Right lobe of liver (tissue), 6 donors: ENCODE data around the gene EMID1. TPM values are rescaled to one million over a fixed set of nuclear protein-coding genes. Genes with fewer than 3 reads are reported as not detected.

Experiments
- ATAC-seq, 4 donors: fragments of 200-7000 bp; cut with Tn5 transposase; one replicate each; pipeline ENCODE4 v1.9.1; 2020; ENCODE audit warnings: mild to moderate bottlenecking in 4 of 4, moderate library complexity in 4 of 4
- DNase-seq, 3 donors: peaks; one replicate each; pipeline ENCODE4 v3.0.0-alpha.2; 2020
- H3K27ac ChIP-seq, 3 donors: fragments of 200-600 bp; one replicate each; pipeline ENCODE4 v1.8.0; 2022
- H3K27me3 ChIP-seq, 2 donors: fragments of 200-600 bp; one replicate each; pipeline ENCODE4 v1.8.0; 2022
- H3K36me3 ChIP-seq, 4 donors: fragments of 200-600 bp; sonication (generic) in 1 of 4; one replicate each; pipeline versions ENCODE4 v1.5.1 to v1.8.0; 2017 to 2022; ENCODE audit warnings: control low read depth in 1 of 4
- H3K4me1 ChIP-seq, 4 donors: fragments of 200-600 bp; sonication (generic) in 1 of 4; one replicate each; pipeline versions ENCODE4 v1.5.1 to v1.8.0; 2017 to 2022; ENCODE audit warnings: control low read depth in 1 of 4
- H3K4me3 ChIP-seq, 3 donors: fragments of 200-600 bp; one replicate each; pipeline ENCODE4 v1.8.0; 2022
- H3K9me3 ChIP-seq, 4 donors: fragments of 200-600 bp; sonication (generic) in 1 of 4; one replicate each; pipeline versions ENCODE4 v1.5.1 to v1.8.0; 2017 to 2022; ENCODE audit warnings: control low read depth in 1 of 4
- CTCF ChIP-seq, 4 donors: fragments of 200-600 bp in 3 of 4; fragments of 450-650 bp in 1 of 4; IDR thresholded peaks; one replicate each; pipeline versions ENCODE4 v1.5.1 to v1.8.0; 2016 to 2022; ENCODE audit warnings: antibody characterized with exemption in 4 of 4, mild to moderate bottlenecking in 2 of 4
- POLR2A ChIP-seq: fragments of 450-650 bp; IDR thresholded peaks from one replicate; pipeline ENCODE4 v1.6.1; 2017; ENCODE audit warnings: antibody characterized with exemption, mild to moderate bottlenecking
- WGBS: methylation state at CpG from one replicate; pipeline ENCODE4 v1.1.6; 2018; ENCODE audit warnings: low coverage, low lambda C conversion rate; ENCODE audit not compliant: insufficient coverage; ENCODE audit errors: missing lambda C conversion rate; 5-methylcytosine and 5-hydroxymethylcytosine counted together
- intact Hi-C, 2 donors: fragments of 100-400 bp; cut with DNase I; formaldehyde crosslinking; loops; one replicate each; pipeline versions ENCODE4 v1.11.2 to v1.14.1; 2022
- total RNA-seq, 6 experiments: library from RNA; depleted of rRNA in 2 of 6; stranded (reverse); fragments of >200 nt in 2 of 6; fragmentation: NEBNext Ultra II Directional in 3 of 6; extraction: Animal tissue kit (Norgen Biotek cat#: 25700) in 3 of 6; gene quantifications; one replicate each; pipeline versions ENCODE4 v1.1.0 to v1.2.4, GENCODE V29; 2016 to 2023
- donor health status: DM: no; HTN: yes; CAD: no.
- donor health status: DM: no; HTN: no; CAD: no.
- donor health status: DM: no; HTN: no; CAD: no.
- donor health status: DM: no; HTN: yes; CAD: no.
- donor health status: DM: no; HTN: yes; CAD: no.

Gene EMID1
- total RNA-seq, 6 experiments from 2014 or later = 1.1 to 2.7 (median 1.5) TPM

GRCh38 chr22:29207243-29207550, 1.5 kb downstream of the EMID1 start:
- H3K4me1 ChIP-seq = peaks cover 0 to 3% (median 0%) of the 10 kb centered on the region in 4 donors
- H3K36me3 ChIP-seq = no peaks in the 10 kb centered on the region
- DNase-seq (no peak), ATAC-seq (no peak)
- no peak for TF ChIP-seq CTCF (IDR thresholded peaks at IDR 0.05)
- TF ChIP-seq POLR2A = no peak
- intact Hi-C loops = loop anchor here in 1 of 2 donors (5.0 kb wide), 1 partner anchor 35 kb away; no protein-coding TSS in a partner anchor
- H3K4me3 ChIP-seq = no peak overlapping the region
- no peak overlapping the region for H3K27ac ChIP-seq
- H3K9me3 ChIP-seq = no peaks in the 10 kb centered on the region
- whole genome bisulfite sequencing = 93% methylated on average over 3 of the region's 5 CpGs
- H3K27me3 ChIP-seq = no peaks in the 10 kb centered on the region

- TF ChIP-seq CTCF (IDR thresholded peaks at IDR 0.05) (no peak), POLR2A (no peak)
- no peak overlapping the region for H3K4me3 ChIP-seq
- peaks cover 0 to 3% (median 0%) of the 10 kb centered on the region in 4 donors for H3K4me1 ChIP-seq
- WGBS = 64% methylated on average over 6 of the region's 11 CpGs
- DNase-seq (no peak), ATAC-seq (no peak)
- no peaks in the 10 kb centered on the region for H3K27me3 ChIP-seq
- no peaks in the 10 kb centered on the region for H3K9me3 ChIP-seq
- no peak overlapping the region for H3K27ac ChIP-seq
- no peaks in the 10 kb centered on the region for H3K36me3 ChIP-seq
- intact Hi-C loops = loop anchor here in 1 of 2 donors (5.0 kb wide), 1 partner anchor 34 kb away; no protein-coding TSS in a partner anchor
Observed at GRCh38 chr22:29207562-29208501, 2.1 kb downstream of the EMID1 start.

- TF ChIP-seq POLR2A = no peak
- no peak for TF ChIP-seq CTCF (IDR thresholded peaks at IDR 0.05)
- H3K27me3 ChIP-seq = no peaks in the 10 kb centered on the region
- no peaks in the 10 kb centered on the region for H3K9me3 ChIP-seq
- peaks cover 0 to 3% (median 0%) of the 10 kb centered on the region in 4 donors for H3K4me1 ChIP-seq
- intact Hi-C loops = loop anchor here in 1 of 2 donors (5.0 kb wide), 1 partner anchor 34 kb away; no protein-coding TSS in a partner anchor
- 86% methylated on average over 4 of the region's 4 CpGs for WGBS
- no peaks in the 10 kb centered on the region for H3K36me3 ChIP-seq
- no peak overlapping the region for H3K4me3 ChIP-seq
- no peak overlapping the region for H3K27ac ChIP-seq
- no peak for ATAC-seq
- no peak for DNase-seq
Observed at GRCh38 chr22:29208502-29208862, 2.8 kb downstream of the EMID1 start.

- WGBS = 71% methylated on average over 13 of the region's 17 CpGs
- Histone ChIP-seq H3K27me3 (no peaks in the 10 kb centered on the region), H3K27ac (no peak overlapping the region), H3K9me3 (no peaks in the 10 kb centered on the region), H3K4me3 (no peak overlapping the region), H3K4me1 (peaks cover 0 to 3% (median 0%) of the 10 kb centered on the region in 4 donors), H3K36me3 (no peaks in the 10 kb centered on the region)
- ATAC-seq (no peak), DNase-seq (no peak)
- intact Hi-C loops = loop anchor here in 1 of 2 donors (5.0 kb wide), 1 partner anchor 33 kb away; no protein-coding TSS in a partner anchor
- no peak for TF ChIP-seq POLR2A
- TF ChIP-seq CTCF (IDR thresholded peaks at IDR 0.05) = no peak
Observed at GRCh38 chr22:29208879-29209623, 3.4 kb downstream of the EMID1 start.
